ENCODE results near the gene PPP1R1B.

Gene PPP1R1B

DNA sequence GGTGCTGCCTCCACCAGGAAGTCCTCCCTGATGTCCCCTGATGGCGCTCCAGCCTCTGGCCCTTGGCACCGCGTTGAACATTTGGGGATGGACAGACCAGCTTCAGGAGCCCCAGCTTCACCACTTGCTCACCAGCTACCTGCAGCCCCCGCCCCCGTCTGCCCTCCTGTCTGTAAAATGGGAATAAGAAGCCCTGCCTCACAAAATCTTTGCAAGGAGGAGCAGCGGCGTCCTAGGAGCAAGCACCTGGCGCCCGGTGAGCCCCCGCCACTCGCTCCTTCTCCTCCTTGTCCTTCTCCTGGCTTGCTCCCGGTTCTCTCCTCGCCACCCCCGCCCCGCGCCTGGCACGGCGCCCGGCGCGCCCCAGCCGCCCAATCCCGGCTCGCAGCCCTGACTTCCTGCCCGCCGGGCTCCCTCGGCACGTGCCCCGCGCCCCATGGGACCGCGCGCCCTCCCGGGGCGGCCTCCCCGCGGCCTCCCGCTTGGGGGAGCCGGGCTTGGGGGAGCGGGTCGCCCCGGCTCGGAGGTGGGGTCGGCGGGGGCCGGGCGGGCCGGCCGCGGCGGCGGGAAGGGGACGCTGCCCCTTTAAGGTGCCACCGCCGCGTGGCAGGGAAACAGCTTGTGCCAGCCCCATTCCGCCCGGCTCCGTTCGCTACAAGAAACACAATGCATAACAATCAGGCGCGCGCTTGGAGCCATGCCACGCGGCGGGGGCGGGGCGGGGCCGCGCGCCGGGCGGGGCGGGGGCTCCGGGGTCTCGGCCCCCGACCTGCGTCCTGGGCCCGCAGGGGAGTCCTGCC is 9.1 kb upstream of the PPP1R1B start:
- no peak for FAIRE-seq

- FAIRE-seq, result no peak
Measured at GRCh38 chr17:39618246-39618913, 8.4 kb upstream of the PPP1R1B start.

DNA sequence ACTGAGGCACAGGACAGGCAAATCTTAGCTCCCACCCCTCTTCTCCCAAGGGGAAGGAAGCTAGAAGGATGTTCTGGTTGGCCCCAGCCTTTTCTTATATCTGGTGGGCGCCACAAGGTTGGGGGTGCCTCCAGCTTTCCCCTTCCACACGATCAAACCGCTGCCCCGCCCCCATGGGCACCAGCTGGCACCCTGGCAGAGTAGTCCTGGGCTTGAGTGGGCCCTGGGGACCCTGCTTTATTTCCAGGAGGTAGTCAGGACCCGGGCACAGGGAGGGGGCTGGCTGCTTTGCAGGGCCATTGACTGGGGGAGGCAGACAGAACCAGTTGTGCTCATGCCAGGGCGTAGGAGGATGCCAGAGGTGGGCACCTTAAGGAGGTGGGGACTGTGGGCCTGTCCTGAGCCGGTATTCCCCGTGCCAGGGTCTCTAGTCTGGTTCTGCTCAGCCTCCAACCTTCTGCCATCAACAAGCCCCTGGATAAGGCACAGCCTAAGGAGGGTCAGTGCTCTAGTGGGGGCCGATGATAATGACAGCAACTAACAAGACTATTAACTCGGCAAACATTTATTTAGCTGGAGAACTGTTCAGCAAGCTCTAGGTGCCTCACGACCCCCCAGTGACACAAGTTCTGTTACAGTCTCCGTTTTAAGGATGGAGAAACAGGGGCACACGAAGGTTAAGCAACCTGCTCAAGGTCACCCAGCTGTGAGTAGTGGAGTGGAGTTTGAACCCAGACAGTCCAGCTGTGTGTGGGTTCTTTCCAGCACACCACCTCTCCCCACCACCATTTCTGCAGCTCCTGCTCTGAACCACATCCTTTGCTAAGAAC is 7.6 kb upstream of the PPP1R1B start:
- FAIRE-seq, result no peak

DNA sequence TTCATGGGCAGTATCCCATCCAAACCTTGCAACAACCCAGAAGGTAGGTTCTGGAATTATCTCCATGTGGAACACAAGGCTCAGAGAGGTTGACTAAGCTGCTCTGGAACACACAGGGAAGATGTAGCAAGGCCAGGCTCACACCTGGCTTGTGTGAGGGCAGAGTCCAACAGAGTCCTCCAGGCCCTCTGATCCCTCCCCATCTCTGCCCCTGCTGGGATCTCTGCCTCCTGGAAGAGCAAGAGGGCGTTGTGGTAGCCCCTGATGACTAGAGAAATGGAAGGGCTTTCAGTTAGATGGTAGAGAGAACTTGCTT is 7.0 kb upstream of the PPP1R1B start:
- no peak for FAIRE-seq

GRCh38 chr17:39621523-39622379 is 5.0 kb upstream of the PPP1R1B start:
- FAIRE-seq, result no peak

- no peak for FAIRE-seq
Measured at GRCh38 chr17:39622380-39623006, 4.3 kb upstream of the PPP1R1B start.

- no peak for FAIRE-seq
Measured at GRCh38 chr17:39623356-39623950, 3.3 kb upstream of the PPP1R1B start.

- no peak for FAIRE-seq
Measured at GRCh38 chr17:39624313-39624712, 2.4 kb upstream of the PPP1R1B start.

DNA sequence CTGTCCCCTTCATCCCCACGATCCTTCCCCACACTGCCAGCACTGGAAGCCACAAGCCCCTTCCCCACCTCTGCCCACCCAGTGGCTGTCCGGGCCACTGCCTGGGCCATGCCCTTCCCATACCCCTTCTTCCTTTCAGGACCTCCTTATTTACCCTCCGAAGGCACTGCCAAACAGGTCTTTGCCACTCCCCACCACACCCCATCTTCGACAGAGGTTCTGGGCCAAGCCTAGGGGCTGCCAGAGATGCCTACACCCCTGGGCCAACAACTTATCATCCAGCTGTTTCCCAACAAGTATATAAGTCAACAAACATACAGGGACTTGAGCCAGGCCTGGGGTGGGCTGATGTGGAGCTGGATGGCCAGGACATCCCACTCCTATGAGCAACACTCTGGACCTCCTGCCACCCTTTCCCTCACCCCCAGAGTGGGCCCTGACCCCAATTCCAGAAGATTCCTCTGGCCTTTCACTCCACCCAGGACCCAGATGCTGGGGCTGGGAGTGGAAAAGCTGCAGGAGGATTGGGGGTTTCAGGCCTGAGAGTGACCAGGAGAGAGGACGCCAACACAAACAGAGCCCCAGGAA is 1.5 kb upstream of the PPP1R1B start:
- no peak for FAIRE-seq

DNA sequence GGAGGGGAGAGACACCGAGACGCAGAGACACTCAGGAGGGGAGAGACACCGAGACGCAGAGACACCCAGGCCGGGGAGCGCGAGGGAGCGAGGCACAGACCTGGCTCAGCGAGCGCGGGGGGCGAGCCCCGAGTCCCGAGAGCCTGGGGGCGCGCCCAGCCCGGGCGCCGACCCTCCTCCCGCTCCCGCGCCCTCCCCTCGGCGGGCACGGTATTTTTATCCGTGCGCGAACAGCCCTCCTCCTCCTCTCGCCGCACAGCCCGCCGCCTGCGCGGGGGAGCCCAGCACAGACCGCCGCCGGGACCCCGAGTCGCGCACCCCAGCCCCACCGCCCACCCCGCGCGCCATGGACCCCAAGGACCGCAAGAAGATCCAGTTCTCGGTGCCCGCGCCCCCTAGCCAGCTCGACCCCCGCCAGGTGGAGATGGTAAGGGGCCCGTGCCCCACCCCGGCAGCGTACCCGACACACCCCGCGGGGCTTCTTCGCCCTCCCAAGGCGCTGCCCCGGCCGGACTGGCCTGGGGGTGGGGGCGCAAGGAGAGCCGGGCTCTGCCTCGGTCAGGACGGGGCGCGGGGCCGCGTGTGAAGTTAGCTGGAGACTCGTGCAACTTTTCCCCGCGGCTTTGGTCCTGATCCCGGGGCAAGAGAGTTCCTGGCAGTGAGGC is 427 bp downstream of the PPP1R1B start:
- FAIRE-seq, result no peak

GRCh38 chr17:39627712-39628516 is 1.2 kb downstream of the PPP1R1B start:
- no peak for FAIRE-seq

DNA sequence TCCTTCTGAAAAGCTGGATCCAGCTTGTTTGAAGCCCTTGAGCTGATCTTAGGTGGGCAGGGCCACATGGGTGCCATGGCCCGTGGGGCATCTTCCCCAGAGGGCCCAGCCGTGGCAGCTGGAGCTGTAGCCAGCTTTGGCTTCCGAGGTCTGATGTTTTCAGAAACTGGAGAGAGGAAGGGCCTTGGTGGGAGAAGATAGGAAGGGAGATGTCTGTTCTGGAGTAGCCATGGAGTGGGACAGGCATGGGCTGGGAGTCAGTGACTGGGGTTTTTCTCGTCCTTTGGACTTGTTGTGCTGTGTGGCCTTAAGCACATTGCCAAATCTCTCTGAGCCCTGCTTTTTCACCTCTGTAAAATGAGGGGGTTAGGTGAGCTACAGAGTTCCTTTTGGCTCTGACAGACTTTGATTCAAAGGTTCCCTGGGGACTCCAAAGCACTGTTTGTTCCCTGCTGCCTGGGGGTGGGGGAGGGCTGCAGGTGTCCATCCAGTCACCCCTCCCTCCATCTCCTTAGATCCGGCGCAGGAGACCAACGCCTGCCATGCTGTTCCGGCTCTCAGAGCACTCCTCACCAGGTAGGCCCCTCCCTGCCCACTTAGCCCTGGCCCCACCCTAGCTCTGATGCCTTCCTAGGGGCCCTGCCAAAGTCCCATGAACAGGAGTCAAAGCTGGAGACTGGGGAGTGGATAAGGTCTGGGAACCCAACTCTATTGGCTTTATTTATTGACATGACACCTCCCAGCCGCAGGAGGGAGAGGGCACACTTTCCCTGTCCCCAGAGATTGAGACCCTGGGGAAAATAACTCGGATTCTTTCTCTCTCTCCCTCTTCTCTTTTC is 2.1 kb downstream of the PPP1R1B start:
- FAIRE-seq, result no peak

GRCh38 chr17:39629494-39629880 is 2.7 kb downstream of the PPP1R1B start:
- no peak for FAIRE-seq

DNA sequence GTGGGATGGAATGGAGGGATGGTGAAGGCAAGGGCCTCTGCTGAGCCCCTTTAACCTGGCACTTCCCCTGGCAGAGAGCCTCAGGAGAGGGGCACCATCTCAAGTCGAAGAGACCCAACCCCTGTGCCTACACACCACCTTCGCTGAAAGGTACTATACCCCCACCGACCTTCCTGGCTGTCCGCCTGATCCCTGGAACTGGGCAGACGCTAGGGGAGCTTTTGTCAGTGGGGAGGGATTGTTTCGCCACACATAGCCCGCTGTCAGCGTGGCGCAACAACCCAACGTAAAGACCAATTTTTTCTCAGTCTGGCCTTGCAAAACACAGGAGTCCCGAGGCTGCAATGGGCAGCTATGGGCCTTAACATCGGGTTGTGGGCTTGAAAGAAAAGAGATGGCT is 3.1 kb downstream of the PPP1R1B start:
- no peak for FAIRE-seq

- FAIRE-seq, result no peak
Measured at GRCh38 chr17:39631403-39631802, 4.7 kb downstream of the PPP1R1B start.

GRCh38 chr17:39632153-39632941 is 5.6 kb downstream of the PPP1R1B start:
- no peak for FAIRE-seq

DNA sequence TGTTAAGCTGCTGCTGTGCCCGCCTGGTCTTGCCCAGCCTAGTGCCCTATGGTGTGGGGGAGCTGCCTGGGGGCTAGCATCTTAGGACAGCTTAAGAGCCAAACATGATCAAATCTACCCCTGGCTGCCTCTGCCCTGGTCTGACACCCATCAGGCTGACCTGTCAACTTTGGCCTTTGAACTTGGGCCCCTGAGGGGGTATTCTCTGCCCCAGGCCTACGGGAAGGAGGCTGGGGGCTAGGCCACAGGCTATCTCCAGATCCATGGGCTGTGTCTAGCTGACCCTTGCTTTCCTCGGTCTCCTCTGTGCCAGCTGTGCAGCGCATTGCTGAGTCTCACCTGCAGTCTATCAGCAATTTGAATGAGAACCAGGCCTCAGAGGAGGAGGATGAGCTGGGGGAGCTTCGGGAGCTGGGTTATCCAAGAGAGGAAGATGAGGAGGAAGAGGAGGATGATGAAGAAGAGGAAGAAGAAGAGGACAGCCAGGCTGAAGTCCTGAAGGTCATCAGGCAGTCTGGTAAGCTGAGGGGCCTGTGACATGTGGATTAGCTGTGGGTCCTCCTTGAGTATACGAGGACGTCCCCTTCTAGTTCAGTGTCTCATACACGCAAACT is 6.9 kb downstream of the PPP1R1B start:
- FAIRE-seq, result no peak
